PC-3 (cell line): ENCODE data around the gene SOCS6.

Experiments used
- EZH2 ChIP-seq: fragments of 300-600 bp; sonication (generic); IDR thresholded peaks from one replicate; pipeline ENCODE4 v1.6.1; 2017; ENCODE audit warnings: antibody characterized with exemption, mild to moderate bottlenecking, low read length; ENCODE audit not compliant: unreplicated experiment
- TF ChIP-seq, protein P1 (sequence below): fragments of 300-600 bp; sonication (generic); conservative IDR thresholded peaks from 2 replicates; pipeline ENCODE4 v1.5.1; 2017; ENCODE audit warnings: antibody characterized with exemption, low read depth, mild to moderate bottlenecking, low read length

DNA sequence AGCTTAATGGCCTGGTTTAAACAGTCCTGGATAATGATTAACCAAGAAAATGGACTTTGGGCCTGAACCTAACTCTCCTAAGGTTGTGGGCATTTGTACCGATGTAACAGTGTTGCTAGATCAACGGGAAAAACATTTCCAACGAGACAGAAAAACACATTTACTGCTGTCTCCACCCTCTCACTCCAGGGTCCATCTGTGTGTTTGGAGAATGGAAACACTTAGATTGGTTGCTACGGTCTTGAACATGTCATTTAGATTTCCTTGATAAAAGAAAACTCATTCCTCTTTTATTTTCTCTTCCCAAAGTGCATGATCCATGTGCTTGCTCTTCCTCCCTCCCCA, 88.0 kb downstream of the SOCS6 start:
- TF ChIP-seq, protein P1, sequence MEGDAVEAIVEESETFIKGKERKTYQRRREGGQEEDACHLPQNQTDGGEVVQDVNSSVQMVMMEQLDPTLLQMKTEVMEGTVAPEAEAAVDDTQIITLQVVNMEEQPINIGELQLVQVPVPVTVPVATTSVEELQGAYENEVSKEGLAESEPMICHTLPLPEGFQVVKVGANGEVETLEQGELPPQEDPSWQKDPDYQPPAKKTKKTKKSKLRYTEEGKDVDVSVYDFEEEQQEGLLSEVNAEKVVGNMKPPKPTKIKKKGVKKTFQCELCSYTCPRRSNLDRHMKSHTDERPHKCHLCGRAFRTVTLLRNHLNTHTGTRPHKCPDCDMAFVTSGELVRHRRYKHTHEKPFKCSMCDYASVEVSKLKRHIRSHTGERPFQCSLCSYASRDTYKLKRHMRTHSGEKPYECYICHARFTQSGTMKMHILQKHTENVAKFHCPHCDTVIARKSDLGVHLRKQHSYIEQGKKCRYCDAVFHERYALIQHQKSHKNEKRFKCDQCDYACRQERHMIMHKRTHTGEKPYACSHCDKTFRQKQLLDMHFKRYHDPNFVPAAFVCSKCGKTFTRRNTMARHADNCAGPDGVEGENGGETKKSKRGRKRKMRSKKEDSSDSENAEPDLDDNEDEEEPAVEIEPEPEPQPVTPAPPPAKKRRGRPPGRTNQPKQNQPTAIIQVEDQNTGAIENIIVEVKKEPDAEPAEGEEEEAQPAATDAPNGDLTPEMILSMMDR: no peak
- TF ChIP-seq EZH2: no peak
